ENCODE results near the gene PDIA6. TPM values are rescaled to one million over a fixed set of nuclear protein-coding genes. Genes with fewer than 3 reads are reported as not detected.

Gene PDIA6
- total and polyA plus RNA-seq, 2 of the 4 experiments (the other 2 are of a cell fraction), result 204 to 349 TPM

- H3K27me3 ChIP-seq (ENCODE audit: control insufficient read depth, insufficient read depth, low read length), result peaks cover 61% of the 10 kb centered on the region
- H2AK5ac ChIP-seq (ENCODE audit: low read depth, low read length), result no peak overlapping the region
- H3K14ac ChIP-seq (replicated peaks; ENCODE audit: low read depth, low read length), result no peak overlapping the region
- BruUV-seq (replicated peaks), result no TSS peak
- H3K36me3 ChIP-seq (ENCODE audit: control insufficient read depth, insufficient read depth, low read length), result no peaks in the 10 kb centered on the region
- H2AFZ ChIP-seq (replicated peaks; ENCODE audit: low read length, poor library complexity), result no peak overlapping the region
- H3K9me3 ChIP-seq (ENCODE audit: control insufficient read depth, insufficient read depth, low read length), result no peaks in the 10 kb centered on the region; the same call in 1 of the 2 replicates
- no peak overlapping the region for H2AK9ac ChIP-seq (replicated peaks; ENCODE audit: low read depth, low read length, poor library complexity)
- no peaks in the 10 kb centered on the region for H3K79me1 ChIP-seq (ENCODE audit: low read depth in 1 of 2, low read length in 2 of 2)
- H4K5ac ChIP-seq (ENCODE audit: low read depth, low read length), result no peak overlapping the region
- WGBS, 2 experiments (ENCODE audit: extremely low coverage in 2 of 2, insufficient read length in 1 of 2), result no CpG with 5 or more reads among the region's 4 CpGs
- CTCF ChIA-PET, result interaction anchor here (1.0 kb wide), 1 partner anchor 9 kb away, joined by 8 read pairs; no protein-coding TSS in a partner anchor
- POLR2A ChIA-PET (ENCODE audit: unreplicated experiment), result no interaction called here
- no peak overlapping the region for H2BK20ac ChIP-seq (ENCODE audit: low read depth, low read length)
- H2BK120ac ChIP-seq (ENCODE audit: low read depth, low read length), result no peak overlapping the region
- no peak overlapping the region for H3K23ac ChIP-seq (ENCODE audit: low read depth, low read length)
- H3K4me1 ChIP-seq (ENCODE audit: control insufficient read depth, insufficient read depth, low read length), result no peaks in the 10 kb centered on the region
- dilution Hi-C loops (cut with HindIII; ENCODE audit: low sequenced_read_pairs, unreplicated experiment), result no loop called here
- H3K9me1 ChIP-seq (ENCODE audit: insufficient read depth, low read length), result no peaks in the 10 kb centered on the region
- no peak overlapping the region for H4K8ac ChIP-seq (ENCODE audit: low read depth in 2 of 2, low read length in 2 of 2)
- no peaks in the 10 kb centered on the region for H4K20me1 ChIP-seq (ENCODE audit: insufficient read depth, low read length)
- DNase-seq (no peak), ATAC-seq (ENCODE audit: low read depth) (no peak)
- no peak overlapping the region for H3K4me3 ChIP-seq (ENCODE audit: insufficient read depth, low read depth, low read length)
- H3K9ac ChIP-seq (ENCODE audit: low read depth, low read length), result no peak overlapping the region
- no peak overlapping the region for H2BK5ac ChIP-seq (ENCODE audit: low read depth, low read length, poor library complexity, severe bottlenecking)
- no peak overlapping the region for H4K91ac ChIP-seq (ENCODE audit: insufficient read depth, low read depth, low read length)
- no peak overlapping the region for H2BK15ac ChIP-seq (ENCODE audit: low read depth, low read length)
- intact Hi-C loops (cut with micrococcal nuclease), result no loop called here
- in situ Hi-C loops (cut with MboI; ENCODE audit: low sequenced_read_pairs), result no loop called here
- no peak overlapping the region for H3K27ac ChIP-seq (ENCODE audit: insufficient read depth, low read length)
- H3K18ac ChIP-seq (ENCODE audit: low read depth, low read length), result no peak overlapping the region
- no peak overlapping the region for H3K4ac ChIP-seq (ENCODE audit: low read depth, low read length)
- H3K4me2 ChIP-seq (ENCODE audit: low read depth, low read length), result no peak overlapping the region
- H3K56ac ChIP-seq (ENCODE audit: extremely low read depth, insufficient read depth, low read length), result no peak overlapping the region
- TF ChIP-seq RCOR1 (IDR thresholded peaks at IDR 0.05; ENCODE audit: insufficient replicate concordance, low read length) (no peak), CTCF (conservative IDR thresholded peaks at IDR 0.05; ENCODE audit: low read depth, low read length) (no peak), USF2 (IDR thresholded peaks at IDR 0.05; ENCODE audit: low read depth, low read length) (no peak), MAZ (IDR thresholded peaks at IDR 0.05; ENCODE audit: borderline replicate concordance, low read depth, low read length) (no peak), CEBPB (IDR thresholded peaks at IDR 0.05; ENCODE audit: low read depth, low read length) (no peak), CHD1 (IDR thresholded peaks at IDR 0.05; ENCODE audit: low read depth, low read length) (no peak), FOS (IDR thresholded peaks at IDR 0.05; ENCODE audit: low read depth, low read length) (no peak), BHLHE40 (IDR thresholded peaks at IDR 0.05; ENCODE audit: low read depth, low read length) (no peak), MXI1 (IDR thresholded peaks at IDR 0.05; ENCODE audit: borderline replicate concordance, low read depth, low read length) (no peak), SMC3 (IDR thresholded peaks at IDR 0.05; ENCODE audit: low read depth, low read length) (no peak), RAD21 (IDR thresholded peaks at IDR 0.05; ENCODE audit: low read length) (no peak), ELK1 (IDR thresholded peaks at IDR 0.05; ENCODE audit: borderline replicate concordance, low read depth, low read length) (no peak), RFX5 (IDR thresholded peaks at IDR 0.05; ENCODE audit: low read depth, low read length) (no peak), POLR2A (IDR thresholded peaks at IDR 0.05; ENCODE audit: low read depth, low read length) (no peak), MAFK (IDR thresholded peaks at IDR 0.05; ENCODE audit: low read depth, low read length) (no peak), NFE2L2 (IDR thresholded peaks at IDR 0.05; ENCODE audit: low read depth, low read length) (no peak)
These were observed 11.6 kb upstream of the PDIA6 start for GRCh38 chr2:10824191-10824590.
